GM12892 (cell line): ENCODE data around the gene NEGR1.

Source experiments
- POLR2A ChIP-seq: IDR thresholded peaks from 2 replicates; pipeline ENCODE4 v1.6.1; 2011; ENCODE audit warnings: low read depth, low read length, control low read depth
- POLR2AphosphoS5 ChIP-seq: IDR thresholded peaks from 2 replicates; pipeline ENCODE4 v1.6.1; 2011; ENCODE audit warnings: low read depth, low read length, control low read depth
- TAF1 ChIP-seq: IDR thresholded peaks from 2 replicates; pipeline ENCODE4 v1.6.1; 2011; ENCODE audit warnings: low read depth, mild to moderate bottlenecking, control low read depth, low read length, borderline replicate concordance

- TF ChIP-seq POLR2A (no peak), POLR2AphosphoS5 (no peak), TAF1 (no peak)
Observed at GRCh38 chr1:71562298-71562697, 720.0 kb downstream of the NEGR1 start.
